Stimulated activated CD4-positive, alpha-beta T cell treated with anti-CD3 and anti-CD28 coated beads, Interleukin-12 subunit alpha, Interleukin-12 subunit beta, amount 100 ng/mL, for 24 hours (primary cell): Measurements from ENCODE around the gene CIRBP.

ENCODE experiments used
- DNase-seq, 2 experiments: peaks; one replicate each; pipeline ENCODE4 v3.0.0-alpha.2; 2020; ENCODE audit warnings: low read depth in 2 of 2

CIRBP gene

GRCh38 chr19:1255186-1256161, 13.7 kb upstream of the CIRBP start:
- DNase-seq = no peak

- DNase-seq = no peak
Measured at GRCh38 chr19:1256646-1257474, 12.3 kb upstream of the CIRBP start.

GRCh38 chr19:1257475-1258162, 11.5 kb upstream of the CIRBP start:
- DNase-seq = no peak

GRCh38 chr19:1258163-1258492, 11.0 kb upstream of the CIRBP start:
- DNase-seq = no peak

- no peak for DNase-seq
Measured at GRCh38 chr19:1258707-1259205, 10.4 kb upstream of the CIRBP start.

- DNase-seq = no peak
Measured at GRCh38 chr19:1259206-1259875, 9.8 kb upstream of the CIRBP start.

GRCh38 chr19:1259876-1260748, 9.0 kb upstream of the CIRBP start:
- DNase-seq = no peak

- peak; percentile 93 to 94 for DNase-seq
Measured at GRCh38 chr19:1260749-1261537, 8.2 kb upstream of the CIRBP start.

GRCh38 chr19:1261538-1261797, 7.7 kb upstream of the CIRBP start:
- no peak for DNase-seq

- DNase-seq = no peak
Measured at GRCh38 chr19:1261798-1262622, 7.1 kb upstream of the CIRBP start.

GRCh38 chr19:1262623-1263123, 6.5 kb upstream of the CIRBP start:
- no peak for DNase-seq

- DNase-seq = no peak
Measured at GRCh38 chr19:1263188-1263587, 5.9 kb upstream of the CIRBP start.

GRCh38 chr19:1264801-1265614, 4.1 kb upstream of the CIRBP start:
- DNase-seq = no peak

GRCh38 chr19:1265615-1266128, 3.5 kb upstream of the CIRBP start:
- DNase-seq = no peak

GRCh38 chr19:1266129-1266915, 2.8 kb upstream of the CIRBP start:
- peak in 1 of 2 experiments; percentile 79 for DNase-seq

- peak in 1 of 2 experiments; percentile 63 for DNase-seq
Measured at GRCh38 chr19:1266916-1267476, 2.1 kb upstream of the CIRBP start.
